Activated CD8-positive, alpha-beta T cell treated with anti-CD3 and anti-CD28 coated beads for 36 hours (primary cell): ENCODE measurements around the gene FAM13B. TPM values are rescaled to one million over a fixed set of nuclear protein-coding genes. Genes with fewer than 3 reads are reported as not detected.

Source experiments
- ATAC-seq: fragments of 200-7000 bp; cut with Tn5 transposase; one replicate; pipeline ENCODE4 v1.10.0; 2021; ENCODE audit warnings: mild to moderate bottlenecking, moderate library complexity
- CTCF ChIA-PET: fragments of 350-600 bp; sonication (Branson Sonifier 250); formaldehyde crosslinking; loops from one replicate; lab custom pipeline; 2021; ENCODE audit warnings: antibody characterized with exemption; lab: Charles Lee
- POLR2A ChIA-PET: fragments of 350-600 bp; sonication (Branson Sonifier 250); formaldehyde crosslinking; loops from one replicate; lab custom pipeline; 2021; ENCODE audit warnings: antibody characterized with exemption; lab: Charles Lee
- DNase-seq: peaks from one replicate; pipeline ENCODE4 v3.0.0-alpha.2; 2020
- H3K27ac Mint-ChIP-seq: one replicate; pipeline ENCODE4 v1.8.0; 2021; ENCODE audit warnings: mild to moderate bottlenecking, mixed read lengths
- H3K27me3 Mint-ChIP-seq: one replicate; pipeline ENCODE4 v1.8.0; 2021; ENCODE audit warnings: mixed read lengths
- H3K36me3 Mint-ChIP-seq: one replicate; pipeline ENCODE4 v1.8.0; 2021; ENCODE audit warnings: low read depth, mixed read lengths
- H3K4me1 Mint-ChIP-seq: one replicate; pipeline ENCODE4 v1.8.0; 2021; ENCODE audit warnings: low read depth, mixed read lengths
- H3K4me3 Mint-ChIP-seq: one replicate; pipeline ENCODE4 v1.8.0; 2021; ENCODE audit warnings: mild to moderate bottlenecking, moderate library complexity, mixed read lengths
- H3K9me3 Mint-ChIP-seq: one replicate; pipeline ENCODE4 v1.8.0; 2021; ENCODE audit warnings: mixed read lengths
- CTCF ChIP-seq: fragments of 200-600 bp; IDR thresholded peaks from one replicate; pipeline ENCODE4 v1.8.0; 2022; ENCODE audit warnings: antibody characterized with exemption, mild to moderate bottlenecking
- intact Hi-C: fragments of 100-400 bp; cut with micrococcal nuclease; formaldehyde crosslinking; loops from one replicate; pipeline ENCODE4 v1.10.0; 2022
- total RNA-seq, 2 experiments: library from RNA; stranded (reverse); gene quantifications; one replicate each; pipeline ENCODE4 v1.2.3, GENCODE V29; 2021

The FAM13B gene
- total RNA-seq, 2 experiments from 2014 or later: 14.8 to 17.5 TPM

GRCh38 chr5:137888466-137888862, 144.4 kb downstream of the FAM13B start:
- peak overlapping the region; percentile 88 for H3K27ac Mint-ChIP-seq

More at GRCh38 chr5:137888466-137888862, 144.4 kb downstream of the FAM13B start:
- ATAC-seq (no peak), DNase-seq (no peak)
- CTCF ChIA-PET: interaction anchor here (1.0 to 3.2 kb wide), 8 partner anchors 8 to 188 kb away, joined by 3 to 15 read pairs (median 5); no protein-coding TSS in a partner anchor
- peaks cover 2% of the 10 kb centered on the region for H3K36me3 Mint-ChIP-seq
- intact Hi-C loops: no loop called here
- TF ChIP-seq CTCF: no peak
- no peaks in the 10 kb centered on the region for H3K27me3 Mint-ChIP-seq
- POLR2A ChIA-PET: interaction anchor here (0.7 to 2.0 kb wide), 8 partner anchors 8 to 148 kb away, joined by 3 to 6 read pairs (median 4); partner anchors contain the start of gene FAM13B
- H3K9me3 Mint-ChIP-seq: no peaks in the 10 kb centered on the region
- H3K4me3 Mint-ChIP-seq: peak overlapping the region; percentile 80
- peaks cover 10% of the 10 kb centered on the region for H3K4me1 Mint-ChIP-seq

Other genes starting within 250 kb of the FAM13B start
- not detected for gene MYOT, start 165.2 kb downstream of the FAM13B start, total RNA-seq
- not detected for gene PKD2L2, start 143.6 kb downstream of the FAM13B start, total RNA-seq
- not detected for gene WNT8A, start 51.0 kb upstream of the FAM13B start, total RNA-seq
- not detected for gene NME5, start 106.3 kb upstream of the FAM13B start, total RNA-seq
- 10 to 100 TPM; 42.0 to 46.3 TPM for gene BRD8, start 145.6 kb upstream of the FAM13B start, total RNA-seq
- 10 to 100 TPM; 50.7 to 51.4 TPM for gene KIF20A, start 146.0 kb upstream of the FAM13B start, total RNA-seq
- gene CDC23, start 180.2 kb upstream of the FAM13B start, total RNA-seq: 10 to 100 TPM; 40.4 to 43.8 TPM
- not detected for gene GFRA3, start 241.5 kb upstream of the FAM13B start, total RNA-seq